Camera-type eye (tissue), 1 donor: ENCODE results near the gene PRKAG2. TPM values are rescaled to one million over a fixed set of nuclear protein-coding genes. Genes with fewer than 3 reads are reported as not detected.

Experiments used
- total RNA-seq: library from RNA; depleted of rRNA; stranded (reverse); fragments of >200 nt; gene quantifications from one replicate; pipeline ENCODE4 v1.2.3, GENCODE V29; 2014

PRKAG2 gene
- total RNA-seq: 14.1 TPM

DNA sequence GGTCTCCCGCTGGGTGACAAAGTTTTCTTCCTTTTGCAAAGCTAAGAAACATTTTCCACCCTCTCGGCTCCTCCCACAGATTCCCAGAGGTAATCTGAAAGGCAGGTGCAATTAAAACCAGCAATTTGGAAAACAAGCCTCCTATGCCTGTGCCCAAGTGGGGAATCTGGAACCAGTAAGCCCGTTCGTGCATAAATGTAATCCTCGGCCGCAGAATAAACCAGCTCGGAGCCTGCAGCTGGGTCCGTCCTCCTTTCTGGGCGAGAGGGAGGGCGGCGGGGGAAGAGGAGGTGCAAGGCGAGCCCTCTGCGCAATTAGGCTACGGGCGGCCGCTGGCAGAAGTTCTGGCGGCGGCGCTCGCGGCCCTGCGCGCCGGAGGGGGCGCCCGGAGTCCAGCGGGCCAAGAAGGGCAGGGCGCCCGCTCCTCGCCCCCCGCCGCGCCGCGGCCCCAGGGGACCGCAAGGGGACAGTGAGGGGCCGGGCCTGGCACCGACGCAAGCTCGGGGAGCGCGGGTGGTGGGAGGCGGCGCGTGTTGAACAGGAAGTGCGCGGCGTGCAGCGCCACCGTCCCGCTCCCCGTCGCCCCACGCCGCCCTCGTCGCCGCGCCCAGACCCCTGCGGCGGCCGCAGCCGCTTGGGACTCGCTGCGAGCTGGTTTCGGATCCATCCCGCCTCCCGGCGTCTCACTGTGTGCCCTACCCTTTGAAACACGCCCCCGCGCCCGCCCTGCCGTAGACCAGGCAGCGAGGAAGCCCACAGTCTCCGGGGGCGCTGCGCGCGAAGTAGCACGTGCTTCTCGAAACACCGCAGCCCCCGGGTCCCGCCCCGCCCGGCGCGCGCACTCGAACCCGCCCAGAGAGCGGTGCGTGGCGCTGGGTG is at the start of gene PRKAG2:
Gene PRKAG2, minus strand, starts transcription at position 217 of the 879 bp plus-strand sequence. CDS start 495 bp downstream, outside the sequence.

DNA sequence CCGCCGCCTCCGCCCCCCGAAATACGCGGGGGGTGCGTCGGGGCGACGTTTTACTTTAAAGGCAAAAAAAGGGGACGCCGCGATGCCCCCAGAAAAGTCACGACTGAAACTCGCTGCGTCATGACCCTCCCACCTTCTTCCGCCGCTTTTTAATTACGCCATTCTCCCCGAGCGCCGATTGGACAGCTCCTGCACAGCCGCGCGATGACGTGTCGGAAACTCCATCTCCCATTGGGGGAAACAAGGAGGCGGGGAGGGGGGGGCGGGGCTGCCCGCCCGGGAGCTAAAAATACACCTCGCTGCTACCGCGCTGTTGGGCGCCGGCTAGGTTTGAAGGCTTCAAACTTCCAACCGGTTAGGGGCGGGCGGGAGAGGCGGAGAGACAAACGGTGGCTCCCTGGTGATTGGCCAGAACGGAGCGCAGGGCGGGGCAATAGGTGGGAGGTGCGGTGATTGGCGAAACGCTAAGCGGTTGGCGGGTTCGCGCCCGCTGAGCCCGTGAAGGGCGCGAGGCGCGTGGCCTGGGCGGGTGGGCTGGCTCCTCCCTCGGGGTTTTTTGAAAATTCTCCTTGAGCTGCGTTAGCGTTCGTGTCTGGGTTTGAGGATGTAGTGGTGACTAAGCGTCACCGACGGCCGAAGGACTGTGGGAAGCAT is 357.0 kb downstream of the PRKAG2 start, which contains the start of gene RHEB:
Gene RHEB, minus strand, starts transcription at position 131 of the 654 bp plus-strand sequence. CDS start 384 bp downstream, outside the sequence.

Other genes starting within 250 kb of the PRKAG2 start
- not detected for gene GALNTL5, start 79.3 kb upstream of the PRKAG2 start, total RNA-seq
- 104 TPM for gene GALNT11, start 148.6 kb upstream of the PRKAG2 start, total RNA-seq